ENCODE results near the gene TUBAL3. TPM values are rescaled to one million over a fixed set of nuclear protein-coding genes. Genes with fewer than 3 reads are reported as not detected.

TUBAL3 gene
- total RNA-seq, 1 experiment from 2014 or later = 0.52 TPM

- no peak for DNase-seq
- H3K27me3 ChIP-seq (ENCODE audit: insufficient read depth, low read depth) = no peaks in the 10 kb centered on the region
- peaks cover 8% of the 10 kb centered on the region; the same call in 1 of the 2 replicates for H3K9me3 ChIP-seq (ENCODE audit: insufficient read depth, low read depth)
- no peaks in the 10 kb centered on the region for H3K79me2 ChIP-seq (ENCODE audit: low read depth)
- H3K4me1 ChIP-seq (replicated peaks; ENCODE audit: insufficient read depth) = peaks cover under 1% of the 10 kb centered on the region; the same call in 1 of the 2 replicates
- H3K4me3 ChIP-seq = no peak overlapping the region
- no TSS peak for BruUV-seq (replicated peaks)
- no peaks in the 10 kb centered on the region for H3K36me3 ChIP-seq (ENCODE audit: low read depth)
- TF ChIP-seq EZH2 (IDR thresholded peaks at IDR 0.05; ENCODE audit: low read depth) (no peak), CTCF (conservative IDR thresholded peaks at IDR 0.05) (no peak)
- no peak overlapping the region for H3K27ac ChIP-seq
- H4K20me1 ChIP-seq (ENCODE audit: insufficient read depth) = no peaks in the 10 kb centered on the region
- intact Hi-C loops (cut with micrococcal nuclease; ENCODE audit: unreplicated experiment) = no loop called here
- CTCF ChIA-PET = no interaction called here
- no peaks in the 10 kb centered on the region for H3F3A ChIP-seq (ENCODE audit: insufficient read depth, low read depth)
- no peak overlapping the region for H2AFZ ChIP-seq
- no peak overlapping the region for H3K4me2 ChIP-seq
- POLR2A ChIA-PET (ENCODE audit: unreplicated experiment) = interaction anchor here (0.6 kb wide), 1 partner anchor 342 kb away, joined by 5 read pairs; no protein-coding TSS in a partner anchor
- no peaks in the 10 kb centered on the region for H3K9me2 ChIP-seq (ENCODE audit: insufficient read depth)
Observed at GRCh38 chr10:5406918-5407317, 2.3 kb upstream of the TUBAL3 start.

- peaks cover 8% of the 10 kb centered on the region; the same call in 1 of the 2 replicates for H3K9me3 ChIP-seq (ENCODE audit: insufficient read depth, low read depth)
- H3K4me1 ChIP-seq (replicated peaks; ENCODE audit: insufficient read depth) = no peaks in the 10 kb centered on the region
- no peaks in the 10 kb centered on the region for H4K20me1 ChIP-seq (ENCODE audit: insufficient read depth)
- no peak overlapping the region for H3K4me3 ChIP-seq
- no peak for TF ChIP-seq EZH2 (IDR thresholded peaks at IDR 0.05; ENCODE audit: low read depth)
- no peak for TF ChIP-seq CTCF (conservative IDR thresholded peaks at IDR 0.05)
- intact Hi-C loops (cut with micrococcal nuclease; ENCODE audit: unreplicated experiment) = no loop called here
- H3K27me3 ChIP-seq (ENCODE audit: insufficient read depth, low read depth) = no peaks in the 10 kb centered on the region
- H3F3A ChIP-seq (ENCODE audit: insufficient read depth, low read depth) = no peaks in the 10 kb centered on the region
- no peak overlapping the region for H3K4me2 ChIP-seq
- H2AFZ ChIP-seq = no peak overlapping the region
- CTCF ChIA-PET = no interaction called here
- no TSS peak for BruUV-seq (replicated peaks)
- no peaks in the 10 kb centered on the region for H3K79me2 ChIP-seq (ENCODE audit: low read depth)
- H3K36me3 ChIP-seq (ENCODE audit: low read depth) = no peaks in the 10 kb centered on the region
- POLR2A ChIA-PET (ENCODE audit: unreplicated experiment) = no interaction called here
- H3K9me2 ChIP-seq (ENCODE audit: insufficient read depth) = no peaks in the 10 kb centered on the region
- H3K27ac ChIP-seq = no peak overlapping the region
- DNase-seq = no peak
Observed at GRCh38 chr10:5402798-5403197, 1.8 kb downstream of the TUBAL3 start.

- Histone ChIP-seq H3K9me3 (ENCODE audit: insufficient read depth, low read depth) (no peaks in the 10 kb centered on the region), H3K79me2 (ENCODE audit: low read depth) (no peaks in the 10 kb centered on the region), H3K4me1 (replicated peaks; ENCODE audit: insufficient read depth) (no peaks in the 10 kb centered on the region), H2AFZ (no peak overlapping the region), H4K20me1 (ENCODE audit: insufficient read depth) (no peaks in the 10 kb centered on the region), H3K4me2 (no peak overlapping the region), H3F3A (ENCODE audit: insufficient read depth, low read depth) (no peaks in the 10 kb centered on the region), H3K36me3 (ENCODE audit: low read depth) (no peaks in the 10 kb centered on the region), H3K27ac (no peak overlapping the region), H3K4me3 (no peak overlapping the region), H3K27me3 (ENCODE audit: insufficient read depth, low read depth) (no peaks in the 10 kb centered on the region), H3K9me2 (ENCODE audit: insufficient read depth) (no peaks in the 10 kb centered on the region)
- intact Hi-C loops (cut with micrococcal nuclease; ENCODE audit: unreplicated experiment) = no loop called here
- ChIA-PET CTCF (no interaction called here), POLR2A (ENCODE audit: unreplicated experiment) (interaction anchor here (0.6 kb wide), 1 partner anchor 34 kb away, joined by 3 read pairs; no protein-coding TSS in a partner anchor)
- no peak for DNase-seq
- TF ChIP-seq EZH2 (IDR thresholded peaks at IDR 0.05; ENCODE audit: low read depth) (no peak), CTCF (conservative IDR thresholded peaks at IDR 0.05) (no peak)
- BruUV-seq (replicated peaks) = no TSS peak
Observed at GRCh38 chr10:5400468-5401240, 4.0 kb downstream of the TUBAL3 start.
